Measurements from ENCODE around the gene GNAS-AS1. TPM values are rescaled to one million over a fixed set of nuclear protein-coding genes. Genes with fewer than 3 reads are reported as not detected.
A peak's percentile ranks its signal among the peaks of the same experiment; 100 is the strongest.

GNAS-AS1 gene
- total RNA-seq, 1 experiment from 2014 or later = 0.11 TPM

DNA sequence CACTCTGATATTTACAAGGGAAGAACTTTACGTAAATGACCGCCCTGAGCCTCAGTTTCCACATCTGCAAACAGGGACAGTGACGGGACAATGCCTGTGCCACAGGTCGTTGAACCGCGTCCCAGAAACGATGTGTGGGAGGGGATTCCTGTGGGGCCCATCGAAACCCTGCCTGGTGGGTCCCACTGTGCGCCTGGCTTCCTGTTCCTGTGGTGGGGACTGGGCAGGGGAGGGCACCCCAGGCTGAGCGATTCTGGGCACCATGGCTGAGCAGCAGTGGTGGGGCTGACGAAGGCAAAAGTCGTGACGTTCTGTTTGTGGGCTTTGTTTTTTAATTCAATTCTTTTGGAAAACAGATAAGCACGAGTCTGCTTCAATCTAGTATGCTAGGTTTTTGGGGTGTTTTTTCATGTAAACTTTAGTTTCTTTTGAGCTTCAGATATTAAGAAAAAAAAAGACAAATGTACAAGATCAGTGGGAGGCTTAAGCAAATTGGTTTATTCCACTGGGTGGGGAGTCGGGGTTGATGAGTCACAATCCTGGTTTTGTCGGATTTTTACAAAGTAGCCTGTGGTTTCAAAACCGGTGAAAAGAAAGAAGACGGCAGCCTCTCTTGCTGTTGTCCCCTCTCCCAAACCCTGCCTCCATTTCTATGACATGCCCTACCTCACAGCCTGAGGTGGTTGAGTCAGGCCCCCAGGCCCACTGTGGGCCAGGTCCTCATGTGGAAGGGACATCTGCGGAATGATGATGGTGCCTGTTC is 40.4 kb downstream of the GNAS-AS1 start:
- peak; percentile 18 for DNase-seq (ENCODE audit: low read depth)

DNA sequence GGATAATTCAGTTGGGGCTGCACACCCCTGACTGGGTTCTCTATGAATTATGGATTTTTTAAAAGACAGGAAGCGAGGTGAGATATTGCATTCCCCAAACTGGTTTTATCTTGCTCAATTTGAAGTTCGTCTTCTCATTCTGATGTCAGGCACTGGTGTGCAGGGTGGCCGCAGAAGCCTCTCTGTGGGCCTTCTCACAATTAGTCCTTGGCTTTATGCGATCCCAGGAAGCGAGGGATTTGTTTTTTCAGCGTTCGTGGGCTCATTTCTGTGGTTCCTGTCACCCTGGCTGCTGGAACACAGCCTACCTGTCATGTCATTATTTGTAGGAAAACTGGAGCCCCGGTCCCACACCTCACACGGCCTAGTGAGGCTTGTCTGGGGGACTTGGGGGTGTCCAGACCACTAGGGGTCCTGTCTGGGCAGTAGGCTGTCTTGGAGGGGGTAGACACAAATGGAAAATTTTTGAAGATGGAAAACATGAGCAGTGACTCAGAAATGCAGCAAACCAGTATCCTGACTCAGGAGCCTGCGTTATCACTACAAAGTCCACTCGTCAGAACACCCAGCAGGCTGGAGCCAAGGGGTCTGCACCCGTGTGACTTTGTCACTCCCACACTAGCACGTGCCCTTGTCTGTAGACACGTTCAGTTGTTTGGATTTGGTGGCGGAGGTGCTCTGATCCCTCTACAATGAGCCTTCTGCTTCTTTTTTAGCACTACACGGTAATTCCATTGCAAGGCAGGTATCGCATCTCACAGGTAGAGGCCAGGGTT is 42.2 kb downstream of the GNAS-AS1 start:
- no peak for DNase-seq (ENCODE audit: low read depth)

DNA sequence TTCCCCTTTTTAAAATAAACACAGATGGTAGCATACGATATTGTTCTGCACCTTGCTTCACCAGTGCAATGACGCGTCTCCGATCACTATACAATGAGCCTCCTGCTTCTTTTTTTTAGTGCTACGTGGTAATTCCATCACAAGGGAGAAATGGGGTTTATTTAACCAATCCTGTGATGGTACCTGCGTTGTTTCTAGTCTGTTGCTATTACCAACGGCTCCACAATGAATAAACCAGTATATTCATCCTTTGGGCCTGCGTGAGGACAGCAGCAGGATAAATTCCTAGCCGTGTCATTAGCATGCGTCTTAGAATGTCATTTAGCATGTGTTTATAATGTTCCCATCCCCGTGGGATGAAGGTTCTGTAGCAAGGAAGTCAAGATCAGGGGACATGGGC is 42.9 kb downstream of the GNAS-AS1 start:
- no peak for DNase-seq (ENCODE audit: low read depth)

DNA sequence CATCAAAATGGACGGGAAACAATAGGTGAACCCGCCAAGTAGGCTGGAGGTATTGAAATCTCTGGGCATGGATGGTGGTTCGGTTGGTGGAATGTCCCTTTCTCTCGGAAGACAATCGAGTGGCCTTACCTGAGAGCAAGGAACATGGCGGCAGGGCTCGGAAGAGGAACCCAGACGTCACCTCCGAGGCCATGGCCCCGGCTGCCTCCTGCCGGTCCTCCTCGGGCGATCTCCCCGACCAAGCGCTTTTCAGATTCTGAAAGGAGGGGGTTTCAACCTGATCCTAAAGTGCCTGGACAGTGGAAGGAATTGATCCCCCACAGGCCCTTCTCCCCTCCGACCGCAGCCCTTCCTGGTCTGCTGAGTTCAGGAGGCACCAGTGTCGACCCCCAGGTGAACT is 47.2 kb downstream of the GNAS-AS1 start:
- DNase-seq (ENCODE audit: low read depth) = no peak

DNA sequence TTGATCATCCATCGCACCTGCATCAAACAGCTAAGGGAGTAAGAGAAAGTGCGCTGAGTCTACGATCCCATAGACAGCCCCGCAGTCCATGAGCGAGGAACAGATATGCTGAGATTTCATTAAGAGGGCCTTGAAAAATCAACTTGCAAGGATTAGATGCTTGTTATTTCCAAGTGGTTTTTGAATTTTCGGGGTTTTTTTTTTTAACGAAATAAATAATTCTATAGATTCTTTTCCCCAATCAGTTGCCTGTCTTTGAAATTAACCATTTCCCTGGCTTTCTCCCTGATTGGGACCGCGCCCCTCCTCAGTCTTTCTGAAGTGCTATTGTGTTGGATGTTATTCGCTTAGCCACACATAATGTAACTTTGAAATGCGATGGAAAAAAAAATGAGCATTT is 48.6 kb downstream of the GNAS-AS1 start:
- DNase-seq (ENCODE audit: low read depth) = no peak

DNA sequence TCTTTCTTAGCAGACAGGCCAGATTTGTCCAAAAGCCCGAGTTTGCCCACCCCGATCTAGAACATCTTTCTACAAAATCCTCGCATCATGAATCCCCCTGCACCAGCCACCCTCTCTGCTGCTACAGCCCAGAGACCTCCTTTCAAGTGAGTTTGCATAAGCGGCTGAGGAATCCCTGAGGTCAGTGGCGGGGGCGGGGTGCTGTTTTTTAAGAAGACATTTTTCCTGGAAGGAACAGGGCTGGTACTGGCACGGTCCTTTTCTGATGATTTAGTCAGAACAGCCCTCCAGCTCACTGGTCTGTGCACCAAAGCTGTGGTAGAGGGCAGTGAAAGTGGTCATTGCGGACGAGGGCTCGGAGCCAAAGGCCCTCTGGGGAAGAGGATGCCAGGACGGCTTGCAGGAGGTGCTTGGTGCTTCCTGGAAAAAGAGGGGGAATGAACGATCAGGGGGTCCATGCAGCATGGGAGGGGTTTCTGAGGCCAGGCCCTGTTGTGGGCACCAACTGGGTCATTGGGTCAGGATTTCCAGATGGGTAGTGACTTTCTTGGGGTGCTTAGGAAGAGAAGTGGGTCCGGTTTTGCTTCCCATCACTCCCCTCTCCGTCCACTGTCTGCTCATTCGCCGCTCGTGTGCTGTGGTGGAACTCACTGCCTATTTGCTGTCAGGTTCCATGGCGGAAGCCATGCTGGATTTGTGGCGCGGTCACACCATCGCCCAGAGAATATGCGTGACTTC is 50.4 kb downstream of the GNAS-AS1 start:
- no peak for DNase-seq (ENCODE audit: low read depth)

DNA sequence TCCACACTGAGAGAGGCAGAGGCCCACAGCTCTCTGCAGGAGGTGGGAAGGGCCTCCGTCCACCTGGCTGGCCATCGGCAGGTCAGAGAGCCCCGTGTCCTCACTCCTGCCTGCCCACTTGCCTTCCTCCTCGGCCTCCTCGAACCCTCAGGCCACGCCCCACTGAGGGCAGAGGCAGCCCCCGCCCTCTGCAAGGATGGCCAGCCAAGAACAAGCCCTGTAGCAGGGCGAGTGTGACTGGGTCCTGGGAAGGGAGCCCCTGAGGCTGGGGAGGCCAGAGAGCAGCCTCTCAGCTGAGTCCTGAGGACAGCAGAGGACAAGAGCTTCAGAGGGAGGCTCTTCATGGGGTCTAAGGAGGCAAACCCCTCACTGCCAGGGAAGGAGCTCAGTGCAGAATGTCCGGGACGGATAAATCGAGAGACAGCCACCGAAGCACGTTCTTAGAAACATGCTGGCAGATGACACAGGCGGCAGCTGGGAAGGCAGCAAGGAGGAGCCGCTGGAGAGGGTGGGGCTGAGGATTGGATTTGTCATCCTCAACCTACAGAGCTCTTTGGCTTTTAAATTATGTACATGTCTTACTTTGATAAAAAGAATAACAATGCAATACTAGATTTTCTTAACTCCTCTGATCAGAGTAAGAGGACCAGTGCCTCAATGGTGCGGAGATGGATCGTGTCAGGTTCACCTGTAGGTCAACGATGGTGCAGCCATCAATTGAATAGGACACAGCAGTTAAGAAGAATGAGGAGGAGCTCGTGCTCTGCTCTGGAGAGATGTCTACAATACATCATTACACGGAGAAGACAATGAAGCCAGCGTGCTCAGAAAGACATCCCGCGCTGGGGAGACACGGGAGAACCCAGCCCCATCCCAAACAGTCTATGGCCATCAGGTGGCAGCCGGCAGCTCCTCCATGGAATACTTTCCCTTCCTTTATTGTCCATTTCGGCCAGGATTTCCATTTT is 53.0 kb downstream of the GNAS-AS1 start:
- no peak for DNase-seq (ENCODE audit: low read depth)

DNA sequence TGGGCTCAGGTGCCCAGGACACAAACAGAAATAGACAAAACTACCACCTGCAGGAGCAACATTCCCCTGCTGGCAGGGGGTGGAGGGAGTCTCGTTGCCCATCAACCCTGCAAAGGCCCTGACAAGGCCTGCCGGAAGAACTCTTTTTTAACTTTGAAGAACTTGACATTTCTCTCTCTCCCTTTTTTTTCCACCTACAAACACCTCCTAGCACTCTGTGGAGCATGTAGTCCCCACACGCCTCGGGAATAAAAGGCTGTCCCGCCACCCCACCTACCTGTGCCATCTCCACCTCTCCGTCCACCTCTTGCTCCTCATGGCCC is 54.8 kb downstream of the GNAS-AS1 start:
- DNase-seq (ENCODE audit: low read depth) = no peak

DNA sequence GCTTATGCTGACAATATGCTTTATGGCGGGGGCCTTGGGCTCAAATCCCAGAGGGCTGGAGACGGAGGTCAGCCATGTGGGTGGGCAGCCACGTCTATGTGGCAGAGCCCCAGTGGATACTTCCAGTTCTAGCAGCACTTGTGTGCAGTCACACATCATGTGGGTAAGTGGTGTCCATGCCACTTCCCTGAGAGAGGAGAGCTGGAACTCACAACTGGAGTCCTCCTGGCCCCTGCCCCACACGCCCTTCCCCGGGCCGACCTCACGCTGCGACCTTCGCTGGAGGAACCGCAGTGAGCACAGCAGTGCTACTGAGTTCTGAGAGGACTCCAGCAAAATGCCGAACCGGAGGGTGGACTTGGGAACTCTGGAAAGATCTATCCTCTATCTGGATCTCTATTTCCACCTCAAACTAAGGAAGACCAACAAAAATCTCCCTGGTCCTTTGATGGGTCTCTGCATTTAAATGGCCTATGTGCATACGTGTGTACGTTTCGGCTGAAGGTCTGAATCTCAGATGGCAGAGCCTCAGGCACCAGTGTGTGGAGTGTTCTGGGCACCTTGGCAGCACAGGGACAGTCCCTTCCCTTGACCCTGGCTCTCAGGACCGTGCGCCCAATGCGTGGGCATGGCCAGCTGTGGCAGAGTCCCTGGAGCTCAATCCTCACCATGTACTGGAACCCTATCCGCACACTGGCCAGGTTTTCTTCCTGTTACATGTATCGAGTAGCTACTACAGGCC is 55.4 kb downstream of the GNAS-AS1 start:
- no peak for DNase-seq (ENCODE audit: low read depth)

DNA sequence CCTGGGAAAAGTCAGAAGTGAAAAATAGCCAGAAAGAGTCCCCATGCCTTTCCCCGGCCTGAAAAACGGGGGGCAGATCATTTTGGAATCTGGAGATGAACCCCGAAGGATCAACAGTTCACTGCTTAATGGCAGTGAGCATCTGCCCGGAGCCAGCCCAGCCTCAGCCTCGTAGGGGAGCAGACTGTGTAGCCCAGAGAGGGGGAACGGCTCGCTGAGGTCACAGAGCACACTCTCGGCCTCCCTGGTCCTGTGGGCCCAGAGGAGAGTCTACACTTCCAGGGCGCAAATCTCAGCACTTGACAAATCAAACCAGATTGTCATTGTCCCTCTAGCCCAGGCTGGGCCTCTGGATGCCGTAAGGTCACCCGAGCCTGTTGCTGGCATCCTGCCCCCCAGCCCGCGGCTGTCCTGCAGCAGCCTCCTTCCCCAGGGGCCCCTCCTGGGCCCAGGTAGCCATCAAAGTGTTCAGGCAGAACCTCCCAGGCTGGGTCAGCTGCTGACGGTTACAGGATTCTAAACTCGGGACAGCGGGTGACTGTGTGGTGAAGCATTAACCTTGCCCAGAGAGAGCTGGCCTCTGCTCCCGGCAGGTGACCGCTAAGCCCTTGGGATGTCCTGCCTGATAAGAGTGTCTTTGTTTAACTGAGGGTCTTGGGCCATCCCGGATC is 56.1 kb downstream of the GNAS-AS1 start:
- no peak for DNase-seq (ENCODE audit: low read depth)

DNA sequence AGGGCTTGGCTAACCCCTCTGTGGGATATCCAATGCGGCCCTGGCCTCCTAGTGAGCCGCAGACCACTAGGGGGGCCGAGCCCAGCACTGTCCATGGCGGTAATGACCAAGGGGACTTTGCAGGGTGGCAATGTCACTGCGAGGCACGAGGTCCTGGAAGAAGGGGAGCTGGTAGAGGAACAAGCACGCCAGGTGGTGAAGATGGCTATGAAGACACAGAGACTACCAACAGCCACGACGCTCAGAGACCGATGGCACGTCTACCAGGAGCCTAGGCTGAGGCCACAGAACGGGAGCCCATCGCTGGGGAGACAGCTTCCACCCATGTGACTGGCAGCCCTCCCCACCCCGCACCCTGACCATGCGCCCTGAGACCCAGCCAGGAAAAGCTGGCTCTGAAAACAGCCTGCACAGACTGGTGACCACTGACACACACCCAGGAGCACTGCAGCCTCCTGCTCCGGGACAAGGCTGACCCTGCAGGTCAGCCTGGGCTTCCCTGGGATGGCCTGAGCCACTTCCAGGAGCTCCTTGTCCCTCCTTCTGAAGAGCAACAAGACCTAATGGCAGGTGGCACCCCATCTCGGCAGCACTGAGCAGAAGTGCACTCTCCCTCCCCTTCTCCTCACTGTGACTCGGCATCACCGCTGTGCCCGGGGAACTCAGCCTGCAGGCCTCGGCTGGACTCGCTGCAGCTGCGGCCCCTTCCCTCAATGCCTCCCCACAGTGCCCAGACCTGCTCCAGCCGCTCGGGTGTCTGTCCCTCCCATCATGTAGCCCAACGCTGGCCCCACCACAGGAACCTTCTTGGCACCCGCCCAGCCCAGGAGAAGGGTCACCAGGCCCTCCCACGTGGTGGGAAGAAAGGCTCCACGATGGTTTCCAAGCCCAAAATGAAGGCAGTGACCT is 56.9 kb downstream of the GNAS-AS1 start:
- no peak for DNase-seq (ENCODE audit: low read depth)

DNA sequence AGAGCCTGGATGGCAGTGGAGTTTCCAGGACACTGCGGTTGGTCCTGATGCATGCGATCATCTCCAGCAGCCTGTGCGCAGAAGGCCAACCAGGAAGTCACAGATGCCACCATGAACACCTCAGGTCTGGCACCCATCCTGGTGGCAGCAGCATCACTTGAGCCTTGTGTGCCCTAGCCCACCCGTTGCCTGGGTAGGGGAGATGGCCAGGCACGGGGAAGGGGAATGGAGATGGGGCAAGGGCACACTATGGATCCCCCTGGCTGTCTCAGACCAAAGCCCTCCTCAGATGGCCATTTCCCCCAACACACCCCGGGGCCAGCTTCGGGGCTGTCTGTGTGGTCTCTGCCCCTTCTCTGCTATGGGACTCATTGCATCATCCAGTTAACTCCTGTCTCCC is 58.3 kb downstream of the GNAS-AS1 start:
- DNase-seq (ENCODE audit: low read depth) = no peak

DNA sequence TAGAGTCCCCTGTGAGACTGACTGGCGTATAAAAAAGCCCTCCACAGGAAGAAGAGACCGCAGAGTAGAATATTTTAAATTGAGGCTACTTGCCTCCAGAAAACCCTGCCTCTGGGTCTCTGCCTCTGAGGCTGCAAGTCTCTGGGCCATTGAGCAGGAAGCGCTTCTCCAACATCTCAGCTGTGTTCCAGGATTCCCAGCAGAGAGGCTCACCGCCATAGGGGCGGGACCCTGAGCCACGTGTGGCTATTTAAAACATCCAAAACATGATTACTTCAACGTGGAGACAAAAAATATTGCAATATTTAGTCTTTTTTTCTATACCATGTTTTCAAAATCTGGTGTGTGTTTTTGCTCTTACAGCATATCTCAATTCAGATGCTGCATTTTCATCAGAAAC is 59.4 kb downstream of the GNAS-AS1 start:
- DNase-seq (ENCODE audit: low read depth) = no peak

DNA sequence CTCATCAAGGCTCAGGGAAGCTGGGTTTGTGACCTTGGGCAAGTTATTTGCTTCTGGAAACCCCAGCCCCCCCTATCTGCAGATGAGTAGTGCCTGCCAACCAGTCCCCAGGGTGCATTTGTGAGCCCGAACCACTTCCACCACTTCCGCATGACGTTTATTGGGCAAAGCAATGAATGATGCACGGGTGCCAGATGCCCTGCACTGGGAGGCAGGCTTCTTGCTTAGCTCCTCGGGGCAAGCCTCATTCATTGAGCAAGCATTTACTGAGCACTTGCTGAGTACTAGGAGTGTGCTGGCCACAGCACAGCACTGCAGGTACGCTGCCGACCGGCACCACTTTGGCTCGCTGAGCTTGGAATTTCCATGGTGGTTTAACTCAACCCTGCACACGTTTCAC is 60.2 kb downstream of the GNAS-AS1 start:
- peak; percentile 53 for DNase-seq (ENCODE audit: low read depth)

DNA sequence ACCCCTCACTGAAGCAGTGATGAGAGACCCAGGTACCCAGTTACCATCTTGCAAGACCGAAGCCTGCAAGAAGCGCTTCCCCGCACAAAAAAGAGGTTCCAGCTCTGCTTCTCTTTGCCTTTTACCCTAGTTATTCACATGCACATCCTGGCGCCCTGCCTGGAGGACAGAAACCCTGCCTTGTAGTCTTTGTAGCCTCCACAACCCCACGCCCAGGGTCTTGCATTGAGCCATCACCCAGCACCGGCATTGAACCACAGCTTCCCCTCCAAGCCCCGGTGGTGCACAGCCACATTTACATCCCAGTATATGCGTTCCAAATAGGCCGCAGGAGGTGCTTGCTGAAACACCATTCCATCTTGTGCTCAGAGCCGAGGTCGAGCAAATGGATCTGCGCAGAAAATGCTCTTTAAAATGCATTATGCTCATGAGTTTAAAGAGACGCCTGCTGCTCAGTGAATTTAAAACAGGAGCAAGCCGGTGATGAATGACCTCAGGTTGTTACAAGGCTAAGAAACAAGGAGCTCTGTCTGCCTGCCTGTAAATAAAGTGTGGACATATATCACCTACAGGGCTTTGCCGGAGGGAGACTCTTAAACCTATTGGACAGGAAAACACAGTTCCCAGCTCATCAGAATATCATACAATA is 61.7 kb downstream of the GNAS-AS1 start:
- no peak for DNase-seq (ENCODE audit: low read depth)

DNA sequence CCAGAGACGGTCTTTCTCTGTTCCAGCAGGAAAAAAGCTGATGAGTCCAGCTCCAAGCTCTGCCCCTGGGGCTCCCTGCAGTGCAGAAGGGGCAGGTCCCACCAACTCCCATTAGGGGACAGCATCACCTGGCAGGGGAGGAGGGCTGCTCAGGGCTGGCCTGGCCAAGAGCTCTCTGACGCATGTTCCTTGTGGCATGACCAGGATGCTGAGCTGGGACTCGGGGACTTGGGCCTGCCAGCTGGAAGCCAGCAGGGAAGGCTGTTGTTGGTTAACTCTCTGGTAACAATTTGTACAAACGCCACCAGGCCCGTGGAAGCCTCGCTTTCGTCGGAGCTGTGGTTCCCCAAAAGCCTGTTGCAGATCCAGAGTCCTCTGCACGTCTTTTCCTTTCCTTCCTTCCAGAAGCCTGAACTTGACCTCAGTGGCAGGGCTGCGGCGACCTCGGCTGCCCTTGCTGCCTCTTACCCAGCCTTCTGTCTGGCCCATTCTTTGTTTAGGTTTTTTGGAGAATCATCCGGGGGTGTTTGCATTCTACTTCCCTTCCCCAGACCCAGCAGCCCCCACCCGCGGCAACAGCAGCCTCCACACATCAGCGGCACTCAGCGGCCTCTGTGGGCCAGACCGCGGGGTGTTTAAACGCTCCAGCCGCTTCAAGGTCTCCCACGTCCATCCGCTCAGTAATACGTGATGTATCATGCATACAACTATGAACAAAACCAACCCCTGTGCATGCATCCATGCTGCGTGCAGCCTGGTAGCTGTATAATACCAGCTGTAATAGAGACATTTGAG is 63.3 kb downstream of the GNAS-AS1 start:
- DNase-seq (ENCODE audit: low read depth) = no peak

DNA sequence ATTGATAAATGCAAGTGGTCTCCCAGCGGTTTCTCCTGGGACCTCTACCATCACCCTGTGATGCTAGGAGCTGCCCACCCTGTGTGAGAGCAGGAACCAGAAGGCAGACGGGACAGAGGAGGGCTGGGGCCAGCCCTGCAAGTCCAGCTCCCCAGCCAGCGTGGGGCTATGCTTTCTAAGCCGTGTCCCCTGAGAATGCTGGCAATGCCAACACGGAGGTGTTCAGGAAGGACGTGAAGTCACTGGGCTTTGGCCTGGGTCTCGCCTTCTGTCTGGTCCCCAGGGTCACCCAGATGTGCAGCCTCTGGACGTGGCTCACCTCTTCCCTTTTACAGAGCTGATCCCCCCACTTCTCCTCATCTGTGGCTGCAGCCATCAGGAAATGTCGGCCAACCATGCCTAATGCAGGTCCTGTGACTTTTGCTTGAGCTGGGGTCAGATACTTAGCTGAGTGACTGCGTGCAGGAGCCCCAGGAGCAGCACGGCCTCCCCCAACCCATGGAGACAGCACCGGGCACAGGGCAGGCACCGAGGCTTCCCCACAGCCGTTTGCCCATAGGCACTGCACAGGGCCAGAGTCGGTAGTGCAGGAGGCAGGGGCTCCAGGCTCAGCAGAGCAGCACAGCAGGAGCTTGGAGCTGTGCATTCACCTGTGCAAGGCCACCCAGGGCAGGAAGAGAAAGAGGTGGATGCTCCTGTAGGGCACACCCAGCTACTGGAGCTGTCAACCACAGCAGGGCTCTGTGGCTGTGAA is 66.2 kb downstream of the GNAS-AS1 start:
- DNase-seq (ENCODE audit: low read depth) = no peak
